Panc1 (cell line): ENCODE measurements around the gene PUDP.

ENCODE experiments used
- POLR2AphosphoS5 ChIP-seq: IDR thresholded peaks from 2 replicates; pipeline ENCODE4 v1.6.1; 2012; ENCODE audit warnings: mild to moderate bottlenecking, low read depth, low read length, moderate library complexity
- REST ChIP-seq, 2 experiments: IDR thresholded peaks; 2 replicates each; pipeline ENCODE4 v1.6.1; 2011 to 2012; ENCODE audit warnings: low read depth in 2 of 2, control low read depth in 1 of 2, low read length in 1 of 2, mild to moderate bottlenecking in 1 of 2, moderate library complexity in 1 of 2; ENCODE audit not compliant: insufficient read depth in 1 of 2
- TCF7L2 ChIP-seq: IDR thresholded peaks from 2 replicates; pipeline ENCODE4 v1.6.1; 2011; ENCODE audit warnings: mild to moderate bottlenecking, low read depth, low read length, inconsistent platforms
- TF ChIP-seq, protein P1 (sequence below): fragments of 450-650 bp; IDR thresholded peaks from 2 replicates; pipeline ENCODE4 v1.5.1; 2017; ENCODE audit warnings: mild to moderate bottlenecking

DNA sequence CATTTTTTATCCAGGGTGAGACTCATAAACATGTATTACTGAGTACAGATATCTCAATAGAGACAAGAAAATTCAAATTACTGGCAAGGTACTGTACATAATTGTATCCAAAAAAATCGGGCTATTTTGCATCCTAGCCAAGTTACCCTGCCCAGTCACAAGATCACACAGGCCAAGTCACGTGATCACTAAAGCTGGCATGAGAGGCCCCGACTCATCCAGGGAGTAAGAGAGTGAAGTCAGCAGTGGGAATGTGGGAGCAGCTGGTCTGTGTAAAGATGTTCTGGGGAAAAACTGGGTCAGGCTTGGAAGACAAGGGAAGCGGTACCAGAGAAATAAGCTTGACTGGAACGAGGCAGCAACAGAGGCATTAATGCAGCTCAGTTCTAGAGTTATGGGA, 119.7 kb downstream of the PUDP start:
- TF ChIP-seq, protein P1, sequence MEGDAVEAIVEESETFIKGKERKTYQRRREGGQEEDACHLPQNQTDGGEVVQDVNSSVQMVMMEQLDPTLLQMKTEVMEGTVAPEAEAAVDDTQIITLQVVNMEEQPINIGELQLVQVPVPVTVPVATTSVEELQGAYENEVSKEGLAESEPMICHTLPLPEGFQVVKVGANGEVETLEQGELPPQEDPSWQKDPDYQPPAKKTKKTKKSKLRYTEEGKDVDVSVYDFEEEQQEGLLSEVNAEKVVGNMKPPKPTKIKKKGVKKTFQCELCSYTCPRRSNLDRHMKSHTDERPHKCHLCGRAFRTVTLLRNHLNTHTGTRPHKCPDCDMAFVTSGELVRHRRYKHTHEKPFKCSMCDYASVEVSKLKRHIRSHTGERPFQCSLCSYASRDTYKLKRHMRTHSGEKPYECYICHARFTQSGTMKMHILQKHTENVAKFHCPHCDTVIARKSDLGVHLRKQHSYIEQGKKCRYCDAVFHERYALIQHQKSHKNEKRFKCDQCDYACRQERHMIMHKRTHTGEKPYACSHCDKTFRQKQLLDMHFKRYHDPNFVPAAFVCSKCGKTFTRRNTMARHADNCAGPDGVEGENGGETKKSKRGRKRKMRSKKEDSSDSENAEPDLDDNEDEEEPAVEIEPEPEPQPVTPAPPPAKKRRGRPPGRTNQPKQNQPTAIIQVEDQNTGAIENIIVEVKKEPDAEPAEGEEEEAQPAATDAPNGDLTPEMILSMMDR: no peak
- TF ChIP-seq POLR2AphosphoS5 (no peak), REST (IDR thresholded peaks at IDR 0.05; ENCODE audit: insufficient read depth in 1 of 2, low read depth in 2 of 2, low read length in 1 of 2) (no peak), TCF7L2 (no peak)
